Astrocyte (in vitro differentiated cells and primary cell): ENCODE measurements around the gene EPPIN. TPM values are rescaled to one million over a fixed set of nuclear protein-coding genes. Genes with fewer than 3 reads are reported as not detected.

Experiments
- DNase-seq: peaks from one replicate; pipeline ENCODE4 v3.0.0-alpha.2; 2010; ENCODE audit warnings: low read depth
- FAIRE-seq: peaks from 2 replicates; lab custom pipeline; 2011; peaks lifted over from hg19 to GRCh38; lab: Jason Lieb, UNC
- H2AFZ ChIP-seq: 2 replicates; pipeline ENCODE4 v1.6.0; 2012; ENCODE audit warnings: low read depth, low read length, inconsistent platforms
- H3K27ac ChIP-seq: 2 replicates; pipeline ENCODE4 v1.5.1; 2011; ENCODE audit warnings: low read depth, low read length, inconsistent platforms
- H3K27me3 ChIP-seq: 2 replicates; pipeline ENCODE4 v1.6.0; 2011; ENCODE audit warnings: low read length, inconsistent platforms; ENCODE audit not compliant: insufficient read depth
- H3K36me3 ChIP-seq: 2 replicates; pipeline ENCODE4 v1.5.1; 2011; ENCODE audit warnings: low read length, inconsistent platforms; ENCODE audit not compliant: insufficient read depth
- H3K4me1 ChIP-seq: 2 replicates; pipeline ENCODE4 v1.5.1; 2011; ENCODE audit warnings: low read length, inconsistent platforms; ENCODE audit not compliant: insufficient read depth
- H3K4me2 ChIP-seq: 2 replicates; pipeline ENCODE4 v1.6.0; 2012; ENCODE audit warnings: low read length, inconsistent platforms
- H3K4me3 ChIP-seq: 2 replicates; pipeline ENCODE4 v1.5.1; 2011; ENCODE audit warnings: low read depth, mild to moderate bottlenecking, low read length, inconsistent platforms; ENCODE audit not compliant: insufficient read depth
- H3K79me2 ChIP-seq: 2 replicates; pipeline ENCODE4 v1.6.0; 2012; ENCODE audit warnings: mild to moderate bottlenecking, low read length, inconsistent platforms; ENCODE audit not compliant: insufficient read depth
- H3K9ac ChIP-seq: 2 replicates; pipeline ENCODE4 v1.6.0; 2012; ENCODE audit warnings: mild to moderate bottlenecking, low read length, inconsistent platforms
- H3K9me3 ChIP-seq: 2 replicates; pipeline ENCODE4 v1.5.1; 2012; ENCODE audit warnings: low read depth, mild to moderate bottlenecking, low read length, inconsistent platforms; ENCODE audit not compliant: insufficient read depth
- H4K20me1 ChIP-seq: 2 replicates; pipeline ENCODE4 v1.6.0; 2012; ENCODE audit warnings: low read length, inconsistent platforms; ENCODE audit not compliant: insufficient read depth
- H3K27ac Mint-ChIP-seq: one replicate; pipeline ENCODE4 v1.8.0; 2021; ENCODE audit warnings: mild to moderate bottlenecking, mixed read lengths; ENCODE audit not compliant: unreplicated experiment
- H3K27me3 Mint-ChIP-seq: one replicate; pipeline ENCODE4 v1.8.0; 2021; ENCODE audit warnings: low read depth, mixed read lengths; ENCODE audit not compliant: unreplicated experiment
- H3K36me3 Mint-ChIP-seq: one replicate; pipeline ENCODE4 v1.8.0; 2021; ENCODE audit warnings: low read depth, mixed read lengths; ENCODE audit not compliant: unreplicated experiment
- H3K4me1 Mint-ChIP-seq: one replicate; pipeline ENCODE4 v1.8.0; 2021; ENCODE audit warnings: low read depth, mixed read lengths; ENCODE audit not compliant: unreplicated experiment
- H3K4me3 Mint-ChIP-seq: one replicate; pipeline ENCODE4 v1.8.0; 2021; ENCODE audit warnings: mild to moderate bottlenecking, moderate library complexity, mixed read lengths; ENCODE audit not compliant: unreplicated experiment
- H3K9me3 Mint-ChIP-seq: one replicate; pipeline ENCODE4 v1.8.0; 2021; ENCODE audit warnings: mild to moderate bottlenecking, mixed read lengths; ENCODE audit not compliant: unreplicated experiment
- EZH2 ChIP-seq: IDR thresholded peaks from 2 replicates; pipeline ENCODE4 v1.6.1; 2012; ENCODE audit warnings: mild to moderate bottlenecking, low read length, inconsistent platforms; ENCODE audit not compliant: insufficient read depth
- total RNA-seq: library from RNA; stranded (reverse); gene quantifications from 2 replicates; pipeline ENCODE4 v1.2.1, GENCODE V29; 2021
- TF ChIP-seq, protein P1 (sequence below): IDR thresholded peaks from 2 replicates; pipeline ENCODE4 v1.5.1; 2011; ENCODE audit warnings: low read depth, mild to moderate bottlenecking, inconsistent platforms, low read length, moderate library complexity; ENCODE audit not compliant: insufficient read depth

EPPIN gene
- total RNA-seq, 1 donor from 2014 or later: not detected

GRCh38 chr20:45564760-45565276 is 17.6 kb upstream of the EPPIN start:
- H3K27me3 ChIP-seq: no peaks in the 10 kb centered on the region
- no peak for DNase-seq
- H2AFZ ChIP-seq: no peak overlapping the region
- Mint-ChIP-seq H3K9me3 (peaks cover 2% of the 10 kb centered on the region), H3K4me3 (no peak overlapping the region), H3K27me3 (peaks cover 13% of the 10 kb centered on the region), H3K4me1 (no peaks in the 10 kb centered on the region), H3K27ac (no peak overlapping the region), H3K36me3 (no peaks in the 10 kb centered on the region)
- H3K9me3 ChIP-seq: no peaks in the 10 kb centered on the region
- FAIRE-seq: no peak
- H4K20me1 ChIP-seq: no peaks in the 10 kb centered on the region
- no peak overlapping the region for H3K27ac ChIP-seq
- no peaks in the 10 kb centered on the region for H3K4me1 ChIP-seq
- H3K9ac ChIP-seq: no peak overlapping the region
- TF ChIP-seq, protein P1, sequence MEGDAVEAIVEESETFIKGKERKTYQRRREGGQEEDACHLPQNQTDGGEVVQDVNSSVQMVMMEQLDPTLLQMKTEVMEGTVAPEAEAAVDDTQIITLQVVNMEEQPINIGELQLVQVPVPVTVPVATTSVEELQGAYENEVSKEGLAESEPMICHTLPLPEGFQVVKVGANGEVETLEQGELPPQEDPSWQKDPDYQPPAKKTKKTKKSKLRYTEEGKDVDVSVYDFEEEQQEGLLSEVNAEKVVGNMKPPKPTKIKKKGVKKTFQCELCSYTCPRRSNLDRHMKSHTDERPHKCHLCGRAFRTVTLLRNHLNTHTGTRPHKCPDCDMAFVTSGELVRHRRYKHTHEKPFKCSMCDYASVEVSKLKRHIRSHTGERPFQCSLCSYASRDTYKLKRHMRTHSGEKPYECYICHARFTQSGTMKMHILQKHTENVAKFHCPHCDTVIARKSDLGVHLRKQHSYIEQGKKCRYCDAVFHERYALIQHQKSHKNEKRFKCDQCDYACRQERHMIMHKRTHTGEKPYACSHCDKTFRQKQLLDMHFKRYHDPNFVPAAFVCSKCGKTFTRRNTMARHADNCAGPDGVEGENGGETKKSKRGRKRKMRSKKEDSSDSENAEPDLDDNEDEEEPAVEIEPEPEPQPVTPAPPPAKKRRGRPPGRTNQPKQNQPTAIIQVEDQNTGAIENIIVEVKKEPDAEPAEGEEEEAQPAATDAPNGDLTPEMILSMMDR: no peak
- no peak for TF ChIP-seq EZH2
- no peaks in the 10 kb centered on the region for H3K36me3 ChIP-seq
- H3K4me3 ChIP-seq: no peak overlapping the region
- no peaks in the 10 kb centered on the region for H3K79me2 ChIP-seq
- H3K4me2 ChIP-seq: no peak overlapping the region

GRCh38 chr20:45555198-45555597 is 8.0 kb upstream of the EPPIN start:
- DNase-seq: no peak
- H4K20me1 ChIP-seq: no peaks in the 10 kb centered on the region

DNA sequence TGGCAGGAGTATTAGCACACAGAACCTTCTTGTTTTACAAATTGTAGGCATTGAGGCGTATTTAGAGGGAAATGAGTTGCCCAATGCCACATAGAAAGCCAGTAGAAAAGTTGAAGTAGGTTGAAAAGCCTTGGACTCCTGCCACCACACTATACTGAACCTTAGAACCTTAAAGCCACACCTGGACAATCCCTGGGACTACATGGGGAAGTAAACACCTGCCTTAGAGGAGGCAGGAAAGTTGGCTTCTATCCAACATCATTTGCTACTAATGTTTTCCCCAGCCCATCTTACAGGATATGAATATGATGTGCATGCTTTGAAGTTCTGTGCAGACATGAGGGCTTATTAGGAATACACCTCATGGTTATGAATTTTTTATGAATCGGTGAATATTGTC is 5.3 kb upstream of the EPPIN start:
- Histone ChIP-seq H3K9ac (no peak overlapping the region), H3K27me3 (peaks cover under 1% of the 10 kb centered on the region), H3K79me2 (no peaks in the 10 kb centered on the region), H3K4me3 (no peak overlapping the region), H3K4me2 (no peak overlapping the region), H2AFZ (no peak overlapping the region), H3K36me3 (no peaks in the 10 kb centered on the region), H3K4me1 (no peaks in the 10 kb centered on the region), H4K20me1 (no peaks in the 10 kb centered on the region), H3K27ac (no peak overlapping the region), H3K9me3 (no peaks in the 10 kb centered on the region)
- peaks cover 5% of the 10 kb centered on the region for H3K27me3 Mint-ChIP-seq
- no peak for FAIRE-seq
- no peak overlapping the region for H3K4me3 Mint-ChIP-seq
- no peaks in the 10 kb centered on the region for H3K36me3 Mint-ChIP-seq
- no peak for DNase-seq
- H3K4me1 Mint-ChIP-seq: no peaks in the 10 kb centered on the region
- H3K27ac Mint-ChIP-seq: no peak overlapping the region
- TF ChIP-seq, protein P1: no peak
- no peak for TF ChIP-seq EZH2
- peaks cover 3% of the 10 kb centered on the region for H3K9me3 Mint-ChIP-seq

More at GRCh38 chr20:45555198-45555597, 8.0 kb upstream of the EPPIN start:
- no peaks in the 10 kb centered on the region for H3K36me3 Mint-ChIP-seq
- Histone ChIP-seq H3K79me2 (no peaks in the 10 kb centered on the region), H3K27me3 (no peaks in the 10 kb centered on the region), H2AFZ (no peak overlapping the region), H3K4me2 (no peak overlapping the region), H3K4me3 (no peak overlapping the region), H3K36me3 (no peaks in the 10 kb centered on the region), H3K4me1 (no peaks in the 10 kb centered on the region), H3K9ac (no peak overlapping the region), H3K27ac (no peak overlapping the region), H3K9me3 (no peaks in the 10 kb centered on the region)
- TF ChIP-seq, protein P1: no peak
- no peak for TF ChIP-seq EZH2
- peaks cover 2% of the 10 kb centered on the region for H3K9me3 Mint-ChIP-seq
- H3K4me3 Mint-ChIP-seq: no peak overlapping the region
- no peak for FAIRE-seq
- H3K27me3 Mint-ChIP-seq: peaks cover 6% of the 10 kb centered on the region
- H3K4me1 Mint-ChIP-seq: no peaks in the 10 kb centered on the region
- no peak overlapping the region for H3K27ac Mint-ChIP-seq
